CD4-positive, alpha-beta memory T cell (primary cell): ENCODE results near the gene STARD7. TPM values are rescaled to one million over a fixed set of nuclear protein-coding genes. Genes with fewer than 3 reads are reported as not detected.
A peak's percentile ranks its signal among the peaks of the same experiment; 100 is the strongest.
"Not testable (repeated sequence)": the region's sequence is repeated elsewhere in the genome, so short reads cannot be mapped to it uniquely, and the experiment has no call there.

Source experiments
- CTCF ChIA-PET: fragments of 350-600 bp; sonication (Branson Sonifier 250); formaldehyde crosslinking; loops from one replicate; lab custom pipeline; 2021; ENCODE audit warnings: inconsistent platforms; ENCODE audit not compliant: partially characterized antibody; lab: Charles Lee
- POLR2A ChIA-PET: fragments of 350-600 bp; sonication (Branson Sonifier 250); formaldehyde crosslinking; loops from one replicate; lab custom pipeline; 2021; ENCODE audit not compliant: partially characterized antibody; lab: Charles Lee
- DNase-seq, 5 donors: peaks; one replicate each; pipeline versions ENCODE4 v3.0.0 to v3.0.0-alpha.2; 2020 to 2022; ENCODE audit warnings: mixed read lengths in 1 of 5
- H3K27ac ChIP-seq: one replicate; pipeline ENCODE4 v1.7.0; 2013; ENCODE audit warnings: low read depth, low read length
- H3K27me3 ChIP-seq: 2 replicates; pipeline ENCODE4 v1.7.0; 2013; ENCODE audit warnings: mild to moderate bottlenecking, low read length, moderate library complexity; ENCODE audit not compliant: insufficient read depth
- H3K36me3 ChIP-seq: 2 replicates; pipeline ENCODE4 v1.7.0; 2013; ENCODE audit warnings: mild to moderate bottlenecking, low read length, moderate library complexity; ENCODE audit not compliant: insufficient read depth
- H3K4me1 ChIP-seq: 2 replicates; pipeline ENCODE4 v1.7.0; 2013; ENCODE audit warnings: mild to moderate bottlenecking, low read length, moderate library complexity; ENCODE audit not compliant: insufficient read depth
- H3K4me3 ChIP-seq, 2 donors: one replicate each; pipeline ENCODE4 v1.7.0; 2013; ENCODE audit warnings: low read length in 2 of 2, mild to moderate bottlenecking in 1 of 2
- H3K9me3 ChIP-seq, 2 donors: one replicate each; pipeline ENCODE4 v1.7.0; 2013; ENCODE audit warnings: low read length in 2 of 2, control low read depth in 1 of 2; ENCODE audit not compliant: control insufficient read depth in 1 of 2
- H3K27ac Mint-ChIP-seq, 7 donors: one replicate each; pipeline ENCODE4 v1.8.0; 2020 to 2021; ENCODE audit warnings: mixed read lengths in 7 of 7, mild to moderate bottlenecking in 6 of 7, inconsistent platforms in 3 of 7, moderate library complexity in 3 of 7
- H3K27me3 Mint-ChIP-seq, 2 donors: one replicate each; pipeline ENCODE4 v1.8.0; 2020 to 2021; ENCODE audit warnings: mixed read lengths in 2 of 2
- H3K36me3 Mint-ChIP-seq, 2 donors: one replicate each; pipeline ENCODE4 v1.8.0; 2020 to 2021; ENCODE audit warnings: mixed read lengths in 2 of 2, inconsistent platforms in 1 of 2, mild to moderate bottlenecking in 1 of 2
- H3K4me1 Mint-ChIP-seq, 4 donors: one replicate each; pipeline ENCODE4 v1.8.0; 2020 to 2021; ENCODE audit warnings: mixed read lengths in 4 of 4, mild to moderate bottlenecking in 1 of 4
- H3K4me3 Mint-ChIP-seq, 8 donors: one replicate each; pipeline ENCODE4 v1.8.0; 2020 to 2021; ENCODE audit warnings: mixed read lengths in 8 of 8, mild to moderate bottlenecking in 7 of 8, moderate library complexity in 6 of 8, inconsistent platforms in 3 of 8
- H3K9me3 Mint-ChIP-seq, 8 donors: one replicate each; pipeline ENCODE4 v1.8.0; 2020 to 2021; ENCODE audit warnings: mixed read lengths in 8 of 8, mild to moderate bottlenecking in 5 of 8, inconsistent platforms in 3 of 8, moderate library complexity in 1 of 8
- intact Hi-C: fragments of 100-400 bp; cut with micrococcal nuclease; formaldehyde crosslinking; loops from one replicate; pipeline ENCODE4 v1.15.1; 2023
- polyA plus RNA-seq, 2 donors: library from polyadenylated mRNA; unstranded; fragments of 300-500 nt; fragmentation: Illumina TruSeq; gene quantifications; one replicate each; pipeline ENCODE4 v1.2.3, GENCODE V29; 2021
- total RNA-seq, 2 experiments: library from RNA; stranded (reverse); gene quantifications; one replicate each; pipeline ENCODE4 v1.2.3, GENCODE V29; 2021

STARD7 gene
- total RNA-seq (10 to 100 TPM; 84.9 to 92.9 TPM), polyA plus RNA-seq (100 to 1,000 TPM; 109 to 196 TPM)

GRCh38 chr2:96208143-96209010 lies at the start of gene STARD7:
TSS of gene STARD7 (minus strand) at chr2:96208827. CDS start at chr2:96208434, 393 bp downstream.
- H3K36me3 Mint-ChIP-seq: peaks cover 4 to 19% of the 10 kb centered on the region in 2 donors
- peaks cover 53% of the 10 kb centered on the region for H3K4me1 ChIP-seq
- peak; percentile 94 to 96 (median 95) for DNase-seq
- H3K27ac ChIP-seq: peak within 1 kb of the TSS; percentile 81
- no peaks in the 10 kb centered on the region for H3K27me3 ChIP-seq
- H3K27me3 Mint-ChIP-seq: no peaks in the 10 kb centered on the region
- peak within 1 kb of the TSS; percentile 88 to 98 (median 94) for H3K4me3 Mint-ChIP-seq
- peaks cover 31 to 57% (median 51%) of the 10 kb centered on the region in 4 donors for H3K4me1 Mint-ChIP-seq
- intact Hi-C loops: loop anchor here (1.0 to 5.0 kb wide), 6 partner anchors 34 to 129 kb away; partner anchors contain the start of genes ASTL, CIAO1, NCAPH and SNRNP200
- ChIA-PET POLR2A (interaction anchor here (0.6 to 2.9 kb wide), 30 partner anchors 9 to 329 kb away, joined by 3 to 37 read pairs (median 6); partner anchors contain the start of genes ARID5A, ASTL, CIAO1 and DUSP2), CTCF (interaction anchor here (0.6 to 1.7 kb wide), 8 partner anchors 9 to 386 kb away, joined by 3 to 9 read pairs (median 3); no protein-coding TSS in a partner anchor)
- H3K27ac Mint-ChIP-seq: peak within 1 kb of the TSS; percentile 92 to 96 (median 95)
- no peaks in the 10 kb centered on the region for H3K36me3 ChIP-seq
- H3K9me3 Mint-ChIP-seq: no peaks in the 10 kb centered on the region
- H3K9me3 ChIP-seq: no peaks in the 10 kb centered on the region
- H3K4me3 ChIP-seq: peak within 1 kb of the TSS; percentile 45 to 62

- H3K27ac ChIP-seq, H3K4me3 ChIP-seq, H3K27me3 ChIP-seq, H3K4me3 Mint-ChIP-seq, H3K9me3 ChIP-seq, CTCF ChIA-PET, H3K9me3 Mint-ChIP-seq, intact Hi-C loops, DNase-seq, H3K27me3 Mint-ChIP-seq: not testable (repeated sequence)
- Histone ChIP-seq H3K4me1 (peaks cover 58% of the 10 kb centered on the region), H3K36me3 (peaks cover 38% of the 10 kb centered on the region)
- Mint-ChIP-seq H3K36me3 (peaks cover 28 to 76% of the 10 kb centered on the region in 2 donors), H3K4me1 (peaks cover 22 to 69% (median 50%) of the 10 kb centered on the region in 4 donors), H3K27ac (peak overlapping the region in 4 of 7 donors; percentile 29 to 66 (median 48))
- POLR2A ChIA-PET: interaction anchor here (1.2 kb wide), 2 partner anchors 15 to 49 kb away, joined by 3 read pairs; partner anchors contain the start of gene STARD7
Observed at GRCh38 chr2:96257744-96258143, 49.1 kb upstream of the STARD7 start.

GRCh38 chr2:96256611-96257113 lies 48.0 kb upstream of the STARD7 start:
- Histone ChIP-seq H3K4me1 (peaks cover 48% of the 10 kb centered on the region), H3K4me3 (no peak overlapping the region), H3K9me3 (no peaks in the 10 kb centered on the region), H3K36me3 (peaks cover 47% of the 10 kb centered on the region), H3K27me3 (no peaks in the 10 kb centered on the region), H3K27ac (no peak overlapping the region)
- peaks cover 19 to 58% (median 43%) of the 10 kb centered on the region in 4 donors for H3K4me1 Mint-ChIP-seq
- intact Hi-C loops: no loop called here
- H3K27me3 Mint-ChIP-seq: no peaks in the 10 kb centered on the region
- H3K9me3 Mint-ChIP-seq: no peaks in the 10 kb centered on the region
- no peak for DNase-seq
- H3K27ac Mint-ChIP-seq: peak overlapping the region; percentile 10 to 86 (median 65)
- CTCF ChIA-PET: no interaction called here
- H3K4me3 Mint-ChIP-seq: peak overlapping the region in 4 of 8 donors; percentile 7 to 35 (median 14)
- peaks cover 34 to 80% of the 10 kb centered on the region in 2 donors for H3K36me3 Mint-ChIP-seq
- POLR2A ChIA-PET: interaction anchor here (1.2 kb wide), 2 partner anchors 14 to 48 kb away, joined by 3 read pairs; partner anchors contain the start of gene STARD7

- Histone ChIP-seq H3K9me3 (no peaks in the 10 kb centered on the region), H3K4me1 (peaks cover 27% of the 10 kb centered on the region), H3K4me3 (no peak overlapping the region), H3K27ac (no peak overlapping the region), H3K36me3 (peaks cover 41% of the 10 kb centered on the region), H3K27me3 (no peaks in the 10 kb centered on the region)
- peaks cover 33 to 70% of the 10 kb centered on the region in 2 donors for H3K36me3 Mint-ChIP-seq
- peak overlapping the region in 3 of 7 donors; percentile 41 to 60 (median 48) for H3K27ac Mint-ChIP-seq
- CTCF ChIA-PET: no interaction called here
- intact Hi-C loops: no loop called here
- H3K4me3 Mint-ChIP-seq: no peak overlapping the region
- DNase-seq: no peak
- peaks cover 10 to 37% (median 27%) of the 10 kb centered on the region in 4 donors for H3K4me1 Mint-ChIP-seq
- no peaks in the 10 kb centered on the region for H3K9me3 Mint-ChIP-seq
- no peaks in the 10 kb centered on the region for H3K27me3 Mint-ChIP-seq
- POLR2A ChIA-PET: interaction anchor here (0.8 kb wide), 1 partner anchor 12 kb away, joined by 4 read pairs; no protein-coding TSS in a partner anchor
Observed at GRCh38 chr2:96254571-96254970, 45.9 kb upstream of the STARD7 start.

GRCh38 chr2:96253006-96253405 lies 44.4 kb upstream of the STARD7 start:
- Histone ChIP-seq H3K4me3 (no peak overlapping the region), H3K9me3 (no peaks in the 10 kb centered on the region), H3K27ac (no peak overlapping the region), H3K4me1 (peaks cover 11% of the 10 kb centered on the region), H3K36me3 (peaks cover 41% of the 10 kb centered on the region), H3K27me3 (no peaks in the 10 kb centered on the region)
- Mint-ChIP-seq H3K9me3 (no peaks in the 10 kb centered on the region), H3K27ac (no peak overlapping the region), H3K4me1 (peaks cover 7 to 22% (median 16%) of the 10 kb centered on the region in 4 donors), H3K4me3 (no peak overlapping the region), H3K36me3 (peaks cover 33 to 57% of the 10 kb centered on the region in 2 donors), H3K27me3 (no peaks in the 10 kb centered on the region)
- DNase-seq: no peak
- ChIA-PET POLR2A (interaction anchor here (1.6 kb wide), 1 partner anchor 11 kb away, joined by 4 read pairs; no protein-coding TSS in a partner anchor), CTCF (no interaction called here)
- intact Hi-C loops: no loop called here

- H3K4me1 ChIP-seq: peaks cover 6% of the 10 kb centered on the region
- no peaks in the 10 kb centered on the region for H3K27me3 ChIP-seq
- Mint-ChIP-seq H3K4me1 (peaks cover 8 to 20% (median 16%) of the 10 kb centered on the region in 4 donors), H3K4me3 (peak overlapping the region in 1 of 8 donors; percentile 11), H3K36me3 (peaks cover 33 to 57% of the 10 kb centered on the region in 2 donors), H3K27ac (peak overlapping the region in 3 of 7 donors; percentile 60 to 87 (median 68)), H3K27me3 (no peaks in the 10 kb centered on the region), H3K9me3 (no peaks in the 10 kb centered on the region)
- POLR2A ChIA-PET: interaction anchor here (1.6 kb wide), 1 partner anchor 10 kb away, joined by 4 read pairs; no protein-coding TSS in a partner anchor
- no peak overlapping the region for H3K27ac ChIP-seq
- peaks cover 41% of the 10 kb centered on the region for H3K36me3 ChIP-seq
- no peaks in the 10 kb centered on the region for H3K9me3 ChIP-seq
- DNase-seq: no peak
- intact Hi-C loops: no loop called here
- CTCF ChIA-PET: no interaction called here
- H3K4me3 ChIP-seq: no peak overlapping the region
Observed at GRCh38 chr2:96252526-96252925, 43.9 kb upstream of the STARD7 start.
